A673 (cell line): Measurements from ENCODE around the gene SLCO3A1.

Experiments used
- EZH2 ChIP-seq: fragments of 200-600 bp; sonication (generic); IDR thresholded peaks from 2 replicates; pipeline ENCODE4 v1.6.1; 2017; ENCODE audit warnings: borderline replicate concordance, low read depth, mild to moderate bottlenecking, mixed read lengths, antibody characterized with exemption, low read length; ENCODE audit not compliant: poor library complexity, severe bottlenecking
- TF ChIP-seq, protein P1 (sequence below): fragments of 300-800, 200-600 bp; sonication (generic); conservative IDR thresholded peaks from 2 replicates; pipeline ENCODE4 v1.5.1; 2017; ENCODE audit warnings: low read depth, mild to moderate bottlenecking, antibody characterized with exemption, low read length, moderate library complexity, mixed read lengths

DNA sequence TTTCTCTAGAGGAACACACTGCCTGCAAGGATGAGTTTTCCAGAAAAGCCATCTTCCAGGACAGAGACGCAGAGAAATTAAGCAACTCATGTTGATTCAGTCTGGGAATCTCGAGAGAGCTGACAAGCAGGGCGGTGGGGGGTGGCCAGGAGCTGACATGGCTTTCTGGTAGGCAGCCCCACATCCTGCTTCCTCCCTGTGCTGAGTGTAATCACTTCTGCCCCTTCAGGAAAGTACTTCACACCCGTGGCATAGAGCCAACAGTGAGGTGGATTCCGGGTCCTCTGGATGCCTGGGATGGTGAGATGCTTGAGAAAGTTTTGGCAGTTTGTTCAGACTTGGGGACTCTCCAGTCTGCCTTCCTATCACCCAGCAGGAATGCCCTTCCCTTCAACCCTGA, 221.1 kb downstream of the SLCO3A1 start:
- TF ChIP-seq, protein P1, sequence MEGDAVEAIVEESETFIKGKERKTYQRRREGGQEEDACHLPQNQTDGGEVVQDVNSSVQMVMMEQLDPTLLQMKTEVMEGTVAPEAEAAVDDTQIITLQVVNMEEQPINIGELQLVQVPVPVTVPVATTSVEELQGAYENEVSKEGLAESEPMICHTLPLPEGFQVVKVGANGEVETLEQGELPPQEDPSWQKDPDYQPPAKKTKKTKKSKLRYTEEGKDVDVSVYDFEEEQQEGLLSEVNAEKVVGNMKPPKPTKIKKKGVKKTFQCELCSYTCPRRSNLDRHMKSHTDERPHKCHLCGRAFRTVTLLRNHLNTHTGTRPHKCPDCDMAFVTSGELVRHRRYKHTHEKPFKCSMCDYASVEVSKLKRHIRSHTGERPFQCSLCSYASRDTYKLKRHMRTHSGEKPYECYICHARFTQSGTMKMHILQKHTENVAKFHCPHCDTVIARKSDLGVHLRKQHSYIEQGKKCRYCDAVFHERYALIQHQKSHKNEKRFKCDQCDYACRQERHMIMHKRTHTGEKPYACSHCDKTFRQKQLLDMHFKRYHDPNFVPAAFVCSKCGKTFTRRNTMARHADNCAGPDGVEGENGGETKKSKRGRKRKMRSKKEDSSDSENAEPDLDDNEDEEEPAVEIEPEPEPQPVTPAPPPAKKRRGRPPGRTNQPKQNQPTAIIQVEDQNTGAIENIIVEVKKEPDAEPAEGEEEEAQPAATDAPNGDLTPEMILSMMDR, result no peak
- no peak for TF ChIP-seq EZH2
